Skeletal muscle tissue (tissue), 4 donors: ENCODE data around the gene ABCA5. TPM values are rescaled to one million over a fixed set of nuclear protein-coding genes. Genes with fewer than 3 reads are reported as not detected.

ENCODE experiments used
- H3K27ac ChIP-seq: one replicate; pipeline ENCODE4 v1.7.0; 2013; ENCODE audit warnings: mild to moderate bottlenecking, low read depth, low read length, inconsistent platforms
- H3K27me3 ChIP-seq, 3 donors: one replicate each; pipeline ENCODE4 v1.7.0; 2013; ENCODE audit warnings: low read length in 3 of 3; ENCODE audit not compliant: control insufficient read depth in 3 of 3, insufficient read depth in 3 of 3
- H3K36me3 ChIP-seq, 3 donors: one replicate each; pipeline ENCODE4 v1.7.0; 2013; ENCODE audit warnings: low read length in 3 of 3; ENCODE audit not compliant: control insufficient read depth in 3 of 3, insufficient read depth in 3 of 3
- H3K4me1 ChIP-seq, 3 donors: one replicate each; pipeline ENCODE4 v1.7.0; 2013; ENCODE audit warnings: low read length in 3 of 3, mild to moderate bottlenecking in 3 of 3; ENCODE audit not compliant: control insufficient read depth in 3 of 3, insufficient read depth in 3 of 3
- H3K4me3 ChIP-seq, 3 donors: one replicate each; pipeline ENCODE4 v1.7.0; 2013; ENCODE audit warnings: low read length in 3 of 3
- H3K9ac ChIP-seq, 3 donors: one replicate each; pipeline ENCODE4 v1.7.0; 2013; ENCODE audit warnings: low read length in 3 of 3, mild to moderate bottlenecking in 3 of 3, moderate library complexity in 2 of 3, low read depth in 1 of 3
- H3K9me3 ChIP-seq, 3 donors: one replicate each; pipeline ENCODE4 v1.7.0; 2013; ENCODE audit warnings: low read length in 3 of 3; ENCODE audit not compliant: control insufficient read depth in 3 of 3
- total RNA-seq: library from RNA; depleted of rRNA; stranded (reverse); fragments of >200 nt; gene quantifications from one replicate; pipeline ENCODE4 v1.2.3, GENCODE V29; 2014
- donor health status: Osteomylitis.

The ABCA5 gene
- total RNA-seq, 1 donor from 2014 or later, result 18.8 TPM

DNA sequence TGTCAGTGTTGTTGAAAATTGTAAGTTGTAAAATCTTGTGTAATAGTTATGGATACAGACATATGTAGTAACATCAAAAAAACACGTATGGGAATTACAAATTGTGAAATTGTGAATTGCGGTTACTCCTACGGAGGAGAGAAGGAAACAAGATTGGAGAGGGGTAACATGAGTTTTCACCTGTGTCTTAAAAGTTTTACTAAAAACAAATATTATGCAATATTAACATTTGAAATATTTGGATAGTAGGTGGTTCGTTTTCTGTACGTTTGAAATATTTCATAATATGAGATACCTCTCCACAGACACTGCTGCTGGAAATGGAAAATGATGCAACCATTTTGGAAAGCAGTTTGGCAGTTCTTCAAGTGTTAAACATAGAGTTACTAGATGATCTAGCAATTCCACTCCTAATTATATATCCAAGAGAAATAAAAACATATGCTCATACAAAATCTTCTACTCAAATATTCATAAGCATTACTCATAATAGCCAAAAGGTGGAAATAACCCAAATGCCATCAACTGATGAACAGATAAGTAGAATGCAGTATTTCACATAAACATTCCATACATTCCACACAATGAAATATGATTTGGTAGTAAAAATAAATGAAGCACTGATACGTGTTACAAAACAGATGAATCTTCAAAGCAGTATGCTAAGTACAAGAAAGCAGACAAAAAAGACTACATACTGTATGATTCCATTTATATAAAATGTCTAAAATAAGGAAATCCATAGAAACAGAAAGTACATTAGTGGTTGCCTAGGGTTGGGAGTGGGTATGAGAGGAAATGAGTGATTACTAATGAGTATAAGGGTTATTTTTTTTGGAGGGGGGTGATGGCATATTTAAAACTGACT, 57.6 kb downstream of the ABCA5 start:
- Histone ChIP-seq H3K27me3 (no peaks in the 10 kb centered on the region), H3K27ac (peak overlapping the region; percentile 81), H3K4me3 (peak overlapping the region in 1 of 3 donors; percentile 26), H3K9ac (peak overlapping the region in 1 of 3 donors; percentile 24), H3K9me3 (no peaks in the 10 kb centered on the region), H3K4me1 (peaks cover 0 to 3% (median 2%) of the 10 kb centered on the region in 3 donors), H3K36me3 (no peaks in the 10 kb centered on the region)

DNA sequence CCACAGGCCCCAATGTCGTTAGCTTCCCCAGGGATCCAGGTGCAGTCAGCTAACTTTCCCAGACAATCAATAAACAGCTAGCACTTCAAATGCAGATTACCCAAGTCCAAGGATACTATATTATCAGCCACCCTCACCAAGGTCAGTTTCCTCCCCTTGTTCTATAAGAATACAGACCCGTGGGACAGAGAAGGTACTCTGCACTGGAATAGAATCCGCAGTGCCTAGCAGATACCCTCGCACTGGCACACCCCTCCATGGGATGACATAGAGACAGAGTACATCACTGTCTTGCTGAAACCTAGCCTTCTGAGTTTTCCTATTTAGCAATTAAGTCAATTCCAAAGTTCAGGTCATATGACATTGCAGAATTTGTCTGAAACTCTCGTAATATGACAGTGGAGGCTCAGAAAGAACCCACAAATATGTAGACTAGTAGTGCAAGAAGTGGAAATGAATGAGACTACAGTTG, 58.4 kb downstream of the ABCA5 start:
- Histone ChIP-seq H3K27ac (peak overlapping the region; percentile 81), H3K27me3 (no peaks in the 10 kb centered on the region), H3K4me1 (peaks cover 0 to 3% (median 2%) of the 10 kb centered on the region in 3 donors), H3K9ac (no peak overlapping the region), H3K9me3 (no peaks in the 10 kb centered on the region), H3K4me3 (no peak overlapping the region), H3K36me3 (peaks cover 0 to 3% (median 0%) of the 10 kb centered on the region in 3 donors)

GRCh38 chr17:69267219-69267618, 59.7 kb downstream of the ABCA5 start:
- no peak overlapping the region for H3K4me3 ChIP-seq
- H3K4me1 ChIP-seq, result peaks cover 0 to 3% (median 2%) of the 10 kb centered on the region in 3 donors
- H3K36me3 ChIP-seq, result peaks cover 0 to 4% (median 4%) of the 10 kb centered on the region in 3 donors
- no peak overlapping the region for H3K27ac ChIP-seq
- H3K9me3 ChIP-seq, result no peaks in the 10 kb centered on the region
- no peak overlapping the region for H3K9ac ChIP-seq
- H3K27me3 ChIP-seq, result no peaks in the 10 kb centered on the region

DNA sequence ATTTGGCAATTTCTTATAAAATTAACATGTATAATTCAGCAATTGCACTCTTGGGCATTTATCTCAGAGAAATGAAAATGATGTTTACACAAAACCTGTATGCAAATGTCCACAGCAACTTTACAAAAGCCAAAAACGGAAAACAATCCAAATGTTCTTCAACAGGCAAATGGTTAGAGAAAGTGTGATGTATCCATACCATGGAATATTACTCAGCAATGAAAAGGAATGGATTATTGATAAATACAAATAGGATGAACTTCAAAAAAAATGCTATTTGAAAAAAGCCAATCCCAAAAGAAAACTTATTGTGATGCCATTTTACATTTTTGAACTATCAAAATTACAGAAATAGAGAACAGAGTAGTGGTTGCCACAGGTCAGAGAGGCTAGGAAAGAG, 61.1 kb downstream of the ABCA5 start:
- peaks cover 0 to 3% (median 2%) of the 10 kb centered on the region in 3 donors for H3K4me1 ChIP-seq
- H3K9me3 ChIP-seq, result no peaks in the 10 kb centered on the region
- H3K9ac ChIP-seq, result no peak overlapping the region
- no peaks in the 10 kb centered on the region for H3K27me3 ChIP-seq
- H3K36me3 ChIP-seq, result peaks cover 0 to 9% (median 6%) of the 10 kb centered on the region in 3 donors
- H3K4me3 ChIP-seq, result no peak overlapping the region
- no peak overlapping the region for H3K27ac ChIP-seq

GRCh38 chr17:69254187-69254586, 72.7 kb downstream of the ABCA5 start:
- Histone ChIP-seq H3K36me3 (peaks cover 16 to 33% (median 33%) of the 10 kb centered on the region in 3 donors), H3K27ac (no peak overlapping the region), H3K4me3 (no peak overlapping the region), H3K9ac (no peak overlapping the region), H3K9me3 (no peaks in the 10 kb centered on the region), H3K4me1 (no peaks in the 10 kb centered on the region), H3K27me3 (no peaks in the 10 kb centered on the region)

DNA sequence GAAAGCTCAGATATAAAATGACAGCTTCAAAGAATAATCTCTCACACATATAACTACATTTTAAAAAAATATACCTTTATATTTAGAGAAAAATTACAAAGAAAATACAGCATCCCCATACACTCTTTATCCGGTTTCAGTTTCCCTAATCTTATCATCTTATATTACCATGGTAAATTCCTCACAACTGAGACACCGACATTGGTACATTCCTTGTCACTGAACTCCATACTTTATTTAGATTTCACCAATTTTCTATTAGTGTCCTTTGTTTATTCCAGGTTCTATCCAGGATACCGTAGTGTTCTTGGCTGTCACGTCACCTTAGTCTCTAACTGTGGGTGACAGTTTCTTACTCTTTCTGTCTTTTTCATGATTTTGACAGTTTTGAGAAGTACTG, 76.3 kb downstream of the ABCA5 start:
- Histone ChIP-seq H3K4me3 (no peak overlapping the region), H3K36me3 (peaks cover 16 to 33% (median 31%) of the 10 kb centered on the region in 3 donors), H3K27me3 (no peaks in the 10 kb centered on the region), H3K4me1 (no peaks in the 10 kb centered on the region), H3K27ac (no peak overlapping the region), H3K9ac (no peak overlapping the region), H3K9me3 (no peaks in the 10 kb centered on the region)

GRCh38 chr17:69246726-69247375, 80.1 kb downstream of the ABCA5 start:
- H3K27me3 ChIP-seq, result no peaks in the 10 kb centered on the region
- H3K27ac ChIP-seq, result no peak overlapping the region
- H3K4me3 ChIP-seq, result no peak overlapping the region
- H3K4me1 ChIP-seq, result no peaks in the 10 kb centered on the region
- H3K9ac ChIP-seq, result no peak overlapping the region
- no peaks in the 10 kb centered on the region for H3K9me3 ChIP-seq
- H3K36me3 ChIP-seq, result peaks cover 10 to 12% (median 11%) of the 10 kb centered on the region in 3 donors

DNA sequence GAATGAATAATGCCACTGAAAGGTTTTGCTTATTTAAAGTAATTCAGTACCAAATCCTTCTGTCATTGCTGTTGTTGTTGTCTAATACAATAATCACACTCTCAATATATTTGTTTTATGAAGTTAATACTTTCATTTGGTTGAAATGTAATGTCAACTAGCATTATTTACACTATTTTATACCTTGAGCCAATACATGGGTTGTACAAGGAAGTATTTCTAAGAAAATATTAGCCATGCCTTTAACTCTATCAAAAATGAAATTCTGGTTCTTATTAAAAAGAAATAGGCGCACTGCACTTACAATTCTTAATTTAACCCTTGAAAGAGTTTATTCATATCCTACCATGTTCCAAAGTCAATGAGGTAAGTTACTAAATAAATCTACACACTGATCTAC, 80.7 kb downstream of the ABCA5 start:
- no peak overlapping the region for H3K27ac ChIP-seq
- H3K9me3 ChIP-seq, result no peaks in the 10 kb centered on the region
- no peak overlapping the region for H3K9ac ChIP-seq
- no peaks in the 10 kb centered on the region for H3K27me3 ChIP-seq
- peaks cover 10 to 15% (median 15%) of the 10 kb centered on the region in 3 donors for H3K36me3 ChIP-seq
- no peak overlapping the region for H3K4me3 ChIP-seq
- H3K4me1 ChIP-seq, result no peaks in the 10 kb centered on the region

GRCh38 chr17:69245617-69246016, 81.3 kb downstream of the ABCA5 start:
- peaks cover 10 to 18% (median 18%) of the 10 kb centered on the region in 3 donors for H3K36me3 ChIP-seq
- no peaks in the 10 kb centered on the region for H3K4me1 ChIP-seq
- H3K27me3 ChIP-seq, result no peaks in the 10 kb centered on the region
- H3K9me3 ChIP-seq, result no peaks in the 10 kb centered on the region
- no peak overlapping the region for H3K4me3 ChIP-seq
- no peak overlapping the region for H3K27ac ChIP-seq
- no peak overlapping the region for H3K9ac ChIP-seq
